GM12878 (cell line): Measurements from ENCODE around the gene ATP10A.

Experiments
- ASH2L ChIP-seq: fragments of 300-600, 200-600 bp; sonication (generic); IDR thresholded peaks from 2 replicates; pipeline ENCODE4 v1.6.1; 2017; ENCODE audit warnings: low read depth, mild to moderate bottlenecking, borderline replicate concordance
- JUND ChIP-seq: IDR thresholded peaks from 2 replicates; pipeline ENCODE4 v1.6.1; 2012; ENCODE audit warnings: low read depth, mild to moderate bottlenecking, low read length, improper control_type of control experiment, moderate library complexity
- MAX ChIP-seq: IDR thresholded peaks from 2 replicates; pipeline ENCODE4 v1.6.1; 2012; ENCODE audit warnings: low read depth, low read length, improper control_type of control experiment
- NFIC ChIP-seq: IDR thresholded peaks from 2 replicates; pipeline ENCODE4 v1.6.1; 2012; ENCODE audit warnings: low read depth, mild to moderate bottlenecking, inconsistent platforms, low read length, moderate library complexity
- POLR2A ChIP-seq: IDR thresholded peaks from 2 replicates; pipeline ENCODE4 v1.6.1; 2011; ENCODE audit warnings: low read depth, mild to moderate bottlenecking, low read length
- SMC3 ChIP-seq: IDR thresholded peaks from 2 replicates; pipeline ENCODE4 v1.6.1; 2011; ENCODE audit warnings: low read length, improper control_type of control experiment, borderline replicate concordance
- SREBF2 ChIP-seq: IDR thresholded peaks from 2 replicates; pipeline ENCODE4 v1.6.1; 2012; ENCODE audit warnings: mild to moderate bottlenecking, low read length
- TF ChIP-seq, protein P1 (sequence below), 3 experiments: IDR thresholded peaks in 2 of 3; conservative IDR thresholded peaks in 1 of 3; 2 replicates each; pipeline ENCODE4 v1.5.1; 2011; ENCODE audit warnings: low read depth in 3 of 3, low read length in 3 of 3, mild to moderate bottlenecking in 3 of 3, control low read depth in 2 of 3, moderate library complexity in 2 of 3, inconsistent platforms in 1 of 3, mixed read lengths in 1 of 3; ENCODE audit not compliant: control insufficient read depth in 2 of 3, insufficient read depth in 1 of 3; ENCODE audit errors: extremely low read depth in 1 of 3

GRCh38 chr15:25893596-25893995, 30.5 kb upstream of the ATP10A start:
- TF ChIP-seq SMC3 (no peak), SREBF2 (no peak), NFIC (no peak), MAX (no peak), POLR2A (no peak), JUND (no peak), ASH2L (no peak)
- TF ChIP-seq, protein P1, sequence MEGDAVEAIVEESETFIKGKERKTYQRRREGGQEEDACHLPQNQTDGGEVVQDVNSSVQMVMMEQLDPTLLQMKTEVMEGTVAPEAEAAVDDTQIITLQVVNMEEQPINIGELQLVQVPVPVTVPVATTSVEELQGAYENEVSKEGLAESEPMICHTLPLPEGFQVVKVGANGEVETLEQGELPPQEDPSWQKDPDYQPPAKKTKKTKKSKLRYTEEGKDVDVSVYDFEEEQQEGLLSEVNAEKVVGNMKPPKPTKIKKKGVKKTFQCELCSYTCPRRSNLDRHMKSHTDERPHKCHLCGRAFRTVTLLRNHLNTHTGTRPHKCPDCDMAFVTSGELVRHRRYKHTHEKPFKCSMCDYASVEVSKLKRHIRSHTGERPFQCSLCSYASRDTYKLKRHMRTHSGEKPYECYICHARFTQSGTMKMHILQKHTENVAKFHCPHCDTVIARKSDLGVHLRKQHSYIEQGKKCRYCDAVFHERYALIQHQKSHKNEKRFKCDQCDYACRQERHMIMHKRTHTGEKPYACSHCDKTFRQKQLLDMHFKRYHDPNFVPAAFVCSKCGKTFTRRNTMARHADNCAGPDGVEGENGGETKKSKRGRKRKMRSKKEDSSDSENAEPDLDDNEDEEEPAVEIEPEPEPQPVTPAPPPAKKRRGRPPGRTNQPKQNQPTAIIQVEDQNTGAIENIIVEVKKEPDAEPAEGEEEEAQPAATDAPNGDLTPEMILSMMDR (IDR thresholded peaks at IDR 0.05 in 2 of 3, conservative IDR thresholded peaks at IDR 0.05 in 1 of 3; ENCODE audit: control insufficient read depth in 2 of 3, extremely low read depth in 1 of 3, insufficient read depth in 1 of 3, low read depth in 3 of 3, low read length in 3 of 3) = no peak
